IPS-18a (cell line): ENCODE data around the gene SLC25A21.
"Not testable (repeated sequence)": the region's sequence is repeated elsewhere in the genome, so short reads cannot be mapped to it uniquely, and the experiment has no call there.

Source experiments
- H3K27ac ChIP-seq: one replicate; pipeline ENCODE4 v1.5.1; 2013; ENCODE audit warnings: low read length
- H3K27me3 ChIP-seq: one replicate; pipeline ENCODE4 v1.6.1; 2013; ENCODE audit warnings: mild to moderate bottlenecking, low read length; ENCODE audit not compliant: control insufficient read depth, insufficient read depth
- H3K36me3 ChIP-seq: one replicate; pipeline ENCODE4 v1.6.1; 2013; ENCODE audit warnings: low read depth, low read length; ENCODE audit not compliant: control insufficient read depth
- H3K4me1 ChIP-seq: one replicate; pipeline ENCODE4 v1.6.1; 2013; ENCODE audit warnings: low read depth, low read length; ENCODE audit not compliant: control insufficient read depth
- H3K4me3 ChIP-seq: one replicate; pipeline ENCODE4 v1.5.1; 2013; ENCODE audit warnings: low read length
- H3K9ac ChIP-seq: one replicate; pipeline ENCODE4 v1.6.1; 2013; ENCODE audit warnings: mild to moderate bottlenecking, low read length, moderate library complexity
- H3K9me3 ChIP-seq: one replicate; pipeline ENCODE4 v1.6.1; 2013; ENCODE audit warnings: low read depth, low read length; ENCODE audit not compliant: control insufficient read depth

SLC25A21 gene

GRCh38 chr14:37198907-37199306, 26.5 kb upstream of the SLC25A21 start:
- Histone ChIP-seq H3K9ac (no peak overlapping the region), H3K27ac (no peak overlapping the region), H3K4me1 (no peaks in the 10 kb centered on the region), H3K4me3 (peak overlapping the region; percentile 72), H3K36me3 (no peaks in the 10 kb centered on the region), H3K27me3 (no peaks in the 10 kb centered on the region), H3K9me3 (no peaks in the 10 kb centered on the region)

GRCh38 chr14:37198273-37198598, 25.8 kb upstream of the SLC25A21 start:
- no peak overlapping the region for H3K27ac ChIP-seq

GRCh38 chr14:37197421-37198272, 25.2 kb upstream of the SLC25A21 start, which contains the start of gene MIPOL1:
Gene MIPOL1, plus strand, starts transcription at chr14:37197937. Its CDS starts 49,952 bp downstream, at chr14:37247889.
- H3K4me3 ChIP-seq: peak within 1 kb of the TSS; percentile 72
- H3K27me3 ChIP-seq: no peaks in the 10 kb centered on the region
- peak within 1 kb of the TSS; percentile 67 for H3K9ac ChIP-seq
- H3K9me3 ChIP-seq: no peaks in the 10 kb centered on the region
- H3K4me1 ChIP-seq: no peaks in the 10 kb centered on the region
- no peaks in the 10 kb centered on the region for H3K36me3 ChIP-seq
- peak within 1 kb of the TSS; percentile 10 for H3K27ac ChIP-seq

More at GRCh38 chr14:37198273-37198598, 25.8 kb upstream of the SLC25A21 start:
- Histone ChIP-seq H3K9me3 (no peaks in the 10 kb centered on the region), H3K4me3 (peak overlapping the region; percentile 72), H3K36me3 (no peaks in the 10 kb centered on the region), H3K9ac (peak overlapping the region; percentile 67), H3K4me1 (no peaks in the 10 kb centered on the region), H3K27me3 (no peaks in the 10 kb centered on the region)

- Histone ChIP-seq H3K36me3 (no peaks in the 10 kb centered on the region), H3K4me3 (peak overlapping the region; percentile 72), H3K9ac (peak overlapping the region; percentile 67), H3K4me1 (no peaks in the 10 kb centered on the region), H3K27ac (no peak overlapping the region), H3K27me3 (no peaks in the 10 kb centered on the region), H3K9me3 (no peaks in the 10 kb centered on the region)
These were observed 24.4 kb upstream of the SLC25A21 start for GRCh38 chr14:37196604-37197420.

GRCh38 chr14:37195327-37195726, 22.9 kb upstream of the SLC25A21 start:
- H3K27me3 ChIP-seq: no peaks in the 10 kb centered on the region
- no peaks in the 10 kb centered on the region for H3K36me3 ChIP-seq
- no peak overlapping the region for H3K9ac ChIP-seq
- H3K4me1 ChIP-seq: no peaks in the 10 kb centered on the region
- no peaks in the 10 kb centered on the region for H3K9me3 ChIP-seq
- H3K27ac ChIP-seq: no peak overlapping the region
- no peak overlapping the region for H3K4me3 ChIP-seq

- H3K36me3 ChIP-seq: no peaks in the 10 kb centered on the region
- no peaks in the 10 kb centered on the region for H3K9me3 ChIP-seq
- no peaks in the 10 kb centered on the region for H3K4me1 ChIP-seq
- H3K9ac ChIP-seq: no peak overlapping the region
- H3K4me3 ChIP-seq: no peak overlapping the region
- no peak overlapping the region for H3K27ac ChIP-seq
- no peaks in the 10 kb centered on the region for H3K27me3 ChIP-seq
These were observed 22.3 kb upstream of the SLC25A21 start for GRCh38 chr14:37194698-37195097.

GRCh38 chr14:37189733-37190132, 17.3 kb upstream of the SLC25A21 start:
- H3K27me3 ChIP-seq, H3K4me3 ChIP-seq, H3K9ac ChIP-seq, H3K27ac ChIP-seq, H3K36me3 ChIP-seq, H3K9me3 ChIP-seq, H3K4me1 ChIP-seq: not testable (repeated sequence)

GRCh38 chr14:37187840-37188577, 15.6 kb upstream of the SLC25A21 start:
- H3K4me3 ChIP-seq, H3K36me3 ChIP-seq, H3K9ac ChIP-seq, H3K9me3 ChIP-seq, H3K27me3 ChIP-seq, H3K27ac ChIP-seq, H3K4me1 ChIP-seq: not testable (repeated sequence)

- no peaks in the 10 kb centered on the region for H3K27me3 ChIP-seq
- H3K27ac ChIP-seq: no peak overlapping the region
- no peaks in the 10 kb centered on the region for H3K9me3 ChIP-seq
- H3K36me3 ChIP-seq: no peaks in the 10 kb centered on the region
- no peak overlapping the region for H3K4me3 ChIP-seq
- no peaks in the 10 kb centered on the region for H3K4me1 ChIP-seq
- H3K9ac ChIP-seq: no peak overlapping the region
These were observed 14.9 kb upstream of the SLC25A21 start for GRCh38 chr14:37187294-37187693.

GRCh38 chr14:37186865-37187264, 14.5 kb upstream of the SLC25A21 start:
- Histone ChIP-seq H3K27ac (no peak overlapping the region), H3K9me3 (no peaks in the 10 kb centered on the region), H3K36me3 (no peaks in the 10 kb centered on the region), H3K4me3 (no peak overlapping the region), H3K27me3 (no peaks in the 10 kb centered on the region), H3K4me1 (no peaks in the 10 kb centered on the region), H3K9ac (no peak overlapping the region)

- no peaks in the 10 kb centered on the region for H3K27me3 ChIP-seq
- H3K9me3 ChIP-seq: no peaks in the 10 kb centered on the region
- H3K27ac ChIP-seq: no peak overlapping the region
- H3K4me3 ChIP-seq: no peak overlapping the region
- no peak overlapping the region for H3K9ac ChIP-seq
- H3K36me3 ChIP-seq: no peaks in the 10 kb centered on the region
- H3K4me1 ChIP-seq: no peaks in the 10 kb centered on the region
These were observed 13.3 kb upstream of the SLC25A21 start for GRCh38 chr14:37185670-37186069.
